Sigmoid colon (tissue), 4 donors: ENCODE data around the gene TNFRSF11A.

ENCODE experiments used
- EP300 ChIP-seq, 4 donors: sonication (generic); formaldehyde crosslinking; IDR thresholded peaks; one replicate each; pipeline ENCODE4 v1.6.1; 2017; ENCODE audit warnings: antibody characterized with exemption in 4 of 4
- POLR2A ChIP-seq, 2 donors: fragments of 450-650 bp; IDR thresholded peaks; one replicate each; pipeline ENCODE4 v1.6.1; 2016; ENCODE audit warnings: antibody characterized with exemption in 2 of 2, mild to moderate bottlenecking in 2 of 2, moderate library complexity in 2 of 2
- POLR2AphosphoS5 ChIP-seq, 4 donors: sonication (generic); formaldehyde crosslinking; IDR thresholded peaks; one replicate each; pipeline ENCODE4 v1.6.1; 2017; ENCODE audit warnings: antibody characterized with exemption in 4 of 4
- TF ChIP-seq, protein P1 (sequence below), 4 experiments: fragments of 450-650 bp in 3 of 4; fragments of 200-600 bp in 1 of 4; IDR thresholded peaks; one replicate each; pipeline ENCODE4 v1.5.1; 2016 to 2019; ENCODE audit warnings: antibody characterized with exemption in 4 of 4, mild to moderate bottlenecking in 3 of 4, moderate library complexity in 2 of 4

- TF ChIP-seq POLR2A (IDR thresholded peaks at IDR 0.05): no peak
- TF ChIP-seq, protein P1, sequence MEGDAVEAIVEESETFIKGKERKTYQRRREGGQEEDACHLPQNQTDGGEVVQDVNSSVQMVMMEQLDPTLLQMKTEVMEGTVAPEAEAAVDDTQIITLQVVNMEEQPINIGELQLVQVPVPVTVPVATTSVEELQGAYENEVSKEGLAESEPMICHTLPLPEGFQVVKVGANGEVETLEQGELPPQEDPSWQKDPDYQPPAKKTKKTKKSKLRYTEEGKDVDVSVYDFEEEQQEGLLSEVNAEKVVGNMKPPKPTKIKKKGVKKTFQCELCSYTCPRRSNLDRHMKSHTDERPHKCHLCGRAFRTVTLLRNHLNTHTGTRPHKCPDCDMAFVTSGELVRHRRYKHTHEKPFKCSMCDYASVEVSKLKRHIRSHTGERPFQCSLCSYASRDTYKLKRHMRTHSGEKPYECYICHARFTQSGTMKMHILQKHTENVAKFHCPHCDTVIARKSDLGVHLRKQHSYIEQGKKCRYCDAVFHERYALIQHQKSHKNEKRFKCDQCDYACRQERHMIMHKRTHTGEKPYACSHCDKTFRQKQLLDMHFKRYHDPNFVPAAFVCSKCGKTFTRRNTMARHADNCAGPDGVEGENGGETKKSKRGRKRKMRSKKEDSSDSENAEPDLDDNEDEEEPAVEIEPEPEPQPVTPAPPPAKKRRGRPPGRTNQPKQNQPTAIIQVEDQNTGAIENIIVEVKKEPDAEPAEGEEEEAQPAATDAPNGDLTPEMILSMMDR (IDR thresholded peaks at IDR 0.05): no peak
- no peak for TF ChIP-seq POLR2AphosphoS5 (IDR thresholded peaks at IDR 0.05)
- TF ChIP-seq EP300 (IDR thresholded peaks at IDR 0.05): no peak
These were observed 95.0 kb downstream of the TNFRSF11A start for GRCh38 chr18:62420151-62420512.
